IPS DF 6.9 (cell line): ENCODE measurements around the gene GOLGA1.

ENCODE experiments used
- DNase-seq: peaks from one replicate; pipeline ENCODE4 v3.0.0-alpha.2; 2013; ENCODE audit warnings: low read depth, low spot score
- H3K27ac ChIP-seq: one replicate; pipeline ENCODE4 v1.5.1; 2013; ENCODE audit warnings: low read length, control low read depth
- H3K27me3 ChIP-seq: 2 replicates; pipeline ENCODE4 v1.6.1; 2013; ENCODE audit warnings: mild to moderate bottlenecking, low read length; ENCODE audit not compliant: control insufficient read depth, insufficient read depth
- H3K36me3 ChIP-seq: 2 replicates; pipeline ENCODE4 v1.6.1; 2013; ENCODE audit warnings: low read length; ENCODE audit not compliant: control insufficient read depth, insufficient read depth
- H3K4me1 ChIP-seq: 2 replicates; pipeline ENCODE4 v1.6.1; 2013; ENCODE audit warnings: low read length; ENCODE audit not compliant: control insufficient read depth, insufficient read depth
- H3K4me3 ChIP-seq: 2 replicates; pipeline ENCODE4 v1.5.1; 2013; ENCODE audit warnings: mild to moderate bottlenecking, low read length
- H3K9me3 ChIP-seq: 2 replicates; pipeline ENCODE4 v1.6.1; 2013; ENCODE audit warnings: low read length, inconsistent platforms; ENCODE audit not compliant: control insufficient read depth, insufficient read depth
- WGBS: extraction: QIAGEN DNeasy Blood & Tissue Kit; methylation state at CpG from one replicate; pipeline ENCODE4 v1.1.7; 2013; ENCODE audit warnings: mixed read lengths, missing lambda C conversion rate; ENCODE audit not compliant: insufficient read length, insufficient coverage; 5-methylcytosine and 5-hydroxymethylcytosine counted together

Gene GOLGA1

DNA sequence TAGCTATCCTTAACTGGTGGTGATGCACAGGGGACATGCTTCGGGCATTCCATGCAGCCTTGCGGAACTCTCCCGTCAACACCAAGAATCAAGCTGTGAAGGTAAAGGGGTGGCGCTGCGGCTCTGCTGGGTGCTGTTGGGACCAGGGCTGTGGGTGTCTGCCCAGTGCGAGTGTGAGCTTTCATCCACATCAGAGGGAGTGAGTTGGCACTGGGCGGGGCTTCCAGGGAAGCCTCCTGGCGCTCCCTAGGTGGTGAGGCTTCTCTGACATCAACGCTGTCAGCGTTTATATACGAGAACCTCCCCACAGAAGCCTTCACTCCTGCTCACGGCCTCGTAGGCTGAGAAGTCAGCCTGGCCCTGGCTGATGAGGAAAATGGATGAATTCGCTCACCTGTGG is 67.2 kb downstream of the GOLGA1 start:
- Histone ChIP-seq H3K27ac (no peak overlapping the region), H3K9me3 (no peaks in the 10 kb centered on the region), H3K4me1 (peaks cover 5% of the 10 kb centered on the region; the same call in 1 of the 2 replicates), H3K27me3 (no peaks in the 10 kb centered on the region), H3K36me3 (peaks cover 26% of the 10 kb centered on the region), H3K4me3 (no peak overlapping the region)
- DNase-seq, result no peak
- WGBS, result no CpG with 5 or more reads among the region's 14 CpGs

DNA sequence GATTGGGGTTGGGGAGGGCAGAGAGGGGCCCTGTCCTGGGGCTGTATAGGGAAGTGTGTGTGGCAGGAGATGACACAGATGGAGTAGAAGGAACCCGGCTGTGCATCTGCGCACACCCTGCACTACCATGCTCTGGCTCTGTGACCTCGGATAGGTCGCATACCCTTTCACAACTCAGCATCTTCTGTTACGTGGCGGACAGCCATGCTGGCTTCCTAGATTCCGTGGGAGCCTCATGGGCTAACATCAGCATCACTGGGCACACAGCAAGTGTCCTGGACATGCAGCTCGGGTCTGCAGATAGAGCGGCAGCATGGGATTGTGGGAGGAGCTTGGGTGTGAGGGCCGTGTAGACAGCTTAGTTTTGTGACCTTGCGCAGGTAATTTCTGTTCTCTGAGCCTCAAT is 69.7 kb downstream of the GOLGA1 start:
- no peak overlapping the region for H3K4me3 ChIP-seq
- peaks cover 5% of the 10 kb centered on the region; the same call in 1 of the 2 replicates for H3K4me1 ChIP-seq
- WGBS, result no CpG with 5 or more reads among the region's 11 CpGs
- no peak for DNase-seq
- no peaks in the 10 kb centered on the region for H3K27me3 ChIP-seq
- H3K9me3 ChIP-seq, result no peaks in the 10 kb centered on the region
- peaks cover 23% of the 10 kb centered on the region; the same call in 1 of the 2 replicates for H3K36me3 ChIP-seq
- no peak overlapping the region for H3K27ac ChIP-seq

GRCh38 chr9:124870723-124871122 is 70.2 kb downstream of the GOLGA1 start:
- Histone ChIP-seq H3K36me3 (peaks cover 21% of the 10 kb centered on the region; the same call in 1 of the 2 replicates), H3K4me3 (no peak overlapping the region), H3K9me3 (no peaks in the 10 kb centered on the region), H3K27me3 (no peaks in the 10 kb centered on the region), H3K4me1 (peaks cover 5% of the 10 kb centered on the region; the same call in 1 of the 2 replicates), H3K27ac (no peak overlapping the region)
- DNase-seq, result no peak
- no CpG with 5 or more reads among the region's 6 CpGs for WGBS

DNA sequence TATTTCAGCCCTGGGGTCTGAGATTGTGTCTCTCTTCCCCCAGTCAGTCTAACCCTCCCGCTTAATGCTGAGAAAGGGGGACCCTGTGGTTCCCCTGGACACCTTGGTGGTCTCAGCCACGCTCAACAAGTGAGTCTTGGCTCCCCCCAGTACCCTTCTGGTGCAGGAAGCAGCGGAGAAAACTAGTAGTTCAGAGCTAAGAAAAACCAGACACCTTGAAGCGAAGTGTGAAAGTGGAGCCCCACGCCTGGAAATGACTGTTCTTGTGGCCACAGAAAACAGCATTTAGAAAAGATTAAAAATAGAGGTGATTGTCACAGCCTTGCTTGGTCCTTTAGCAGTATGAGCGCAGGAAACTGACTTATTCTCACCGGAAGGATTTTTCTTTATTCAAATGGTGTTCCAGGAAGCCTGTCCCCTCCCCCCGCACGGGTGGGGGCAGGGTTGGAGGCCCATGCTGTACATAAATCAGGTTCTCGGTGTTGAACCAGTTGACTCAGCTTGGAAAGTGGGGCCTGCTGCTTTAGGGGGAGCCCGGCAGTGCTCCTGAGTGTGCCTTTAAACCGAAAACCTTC is 70.8 kb downstream of the GOLGA1 start:
- Histone ChIP-seq H3K9me3 (no peaks in the 10 kb centered on the region), H3K27me3 (no peaks in the 10 kb centered on the region), H3K27ac (no peak overlapping the region), H3K4me3 (peak overlapping the region; percentile 71; the same call in 1 of the 2 replicates), H3K36me3 (peaks cover 14% of the 10 kb centered on the region; the same call in 1 of the 2 replicates), H3K4me1 (peaks cover 5% of the 10 kb centered on the region; the same call in 1 of the 2 replicates)
- no peak for DNase-seq
- no CpG with 5 or more reads among the region's 12 CpGs for WGBS

DNA sequence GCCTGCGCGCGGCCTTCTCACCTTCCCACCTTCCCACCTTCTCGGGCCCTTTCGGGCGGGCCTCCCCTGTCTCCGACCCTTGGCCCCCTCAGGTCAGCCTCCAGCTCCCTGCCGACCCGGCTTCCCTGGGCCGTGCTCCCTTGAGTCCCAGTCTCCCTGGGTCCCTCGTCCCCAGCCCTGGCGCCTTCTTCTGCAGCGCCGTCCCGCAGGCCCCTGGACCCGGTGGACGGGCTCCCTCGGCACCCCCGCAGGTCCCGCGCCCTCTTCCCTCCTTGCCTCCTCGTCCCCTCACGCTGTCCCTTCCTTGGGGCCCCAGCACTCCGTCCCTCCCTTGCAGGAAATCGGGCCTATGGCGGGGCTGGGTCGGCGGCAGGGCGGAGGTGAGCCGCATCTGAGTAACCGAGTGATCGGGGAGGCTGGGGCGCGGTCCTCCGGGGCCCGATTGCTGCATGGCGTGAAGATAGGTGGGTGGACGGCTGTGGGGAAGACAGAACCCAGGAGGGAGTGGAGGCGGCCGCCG is 71.4 kb downstream of the GOLGA1 start:
- H3K27ac ChIP-seq, result no peak overlapping the region
- DNase-seq, result no peak
- peak overlapping the region; percentile 71 for H3K4me3 ChIP-seq
- H3K4me1 ChIP-seq, result peaks cover 5% of the 10 kb centered on the region; the same call in 1 of the 2 replicates
- no peaks in the 10 kb centered on the region for H3K9me3 ChIP-seq
- whole genome bisulfite sequencing, result no CpG with 5 or more reads among the region's 41 CpGs
- H3K36me3 ChIP-seq, result peaks cover 12% of the 10 kb centered on the region; the same call in 1 of the 2 replicates
- H3K27me3 ChIP-seq, result no peaks in the 10 kb centered on the region

DNA sequence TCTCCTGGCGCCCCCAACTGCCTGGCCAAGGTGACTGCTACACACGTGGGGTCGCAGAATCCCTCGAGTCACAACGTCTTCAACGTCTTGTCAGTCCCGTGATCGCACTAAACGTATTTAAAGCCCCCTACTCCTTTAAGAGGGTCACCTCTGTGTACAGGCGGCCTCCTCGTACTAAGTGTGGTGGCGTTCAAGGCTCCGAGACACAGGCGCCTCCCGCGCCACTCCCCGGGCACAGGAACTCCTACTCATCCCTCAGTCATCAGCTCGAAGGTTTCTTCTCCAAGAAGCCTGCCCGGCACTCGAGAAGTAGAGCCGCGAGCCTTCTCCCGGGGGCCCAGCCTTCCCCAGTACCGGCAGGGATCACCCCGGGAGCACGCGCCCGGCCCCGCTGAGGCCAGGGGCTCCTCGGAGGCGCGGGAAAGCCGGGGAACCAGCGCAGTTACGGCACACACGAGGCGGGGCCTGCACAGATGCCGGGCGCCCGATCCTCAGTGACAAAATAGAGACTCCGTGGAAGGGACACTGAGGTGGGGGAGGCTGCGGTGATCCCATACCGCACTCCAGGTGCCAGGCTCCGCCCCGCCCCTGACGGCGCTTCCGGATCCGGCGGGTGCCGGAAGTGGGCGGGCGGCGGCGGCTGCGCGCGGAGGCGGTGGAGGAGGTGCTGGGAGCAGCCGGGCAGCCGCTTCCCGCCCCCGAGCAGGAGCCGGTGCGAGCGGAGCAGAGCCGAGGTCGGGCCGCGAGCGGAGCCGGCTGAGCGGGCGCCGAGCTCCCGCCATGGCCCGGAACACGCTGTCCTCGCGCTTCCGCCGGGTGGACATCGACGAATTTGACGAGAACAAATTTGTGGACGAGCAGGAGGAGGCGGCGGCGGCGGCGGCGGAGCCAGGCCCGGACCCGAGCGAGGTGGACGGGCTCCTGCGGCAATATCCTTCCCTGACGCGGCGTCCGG is 72.1 kb downstream of the GOLGA1 start:
- Histone ChIP-seq H3K27ac (no peak overlapping the region), H3K4me1 (peaks cover 5% of the 10 kb centered on the region; the same call in 1 of the 2 replicates), H3K27me3 (no peaks in the 10 kb centered on the region), H3K9me3 (no peaks in the 10 kb centered on the region), H3K4me3 (peak overlapping the region; percentile 71), H3K36me3 (peaks cover 8% of the 10 kb centered on the region; the same call in 1 of the 2 replicates)
- DNase-seq, result peak; percentile 50
- no CpG with 5 or more reads among the region's 101 CpGs for WGBS

DNA sequence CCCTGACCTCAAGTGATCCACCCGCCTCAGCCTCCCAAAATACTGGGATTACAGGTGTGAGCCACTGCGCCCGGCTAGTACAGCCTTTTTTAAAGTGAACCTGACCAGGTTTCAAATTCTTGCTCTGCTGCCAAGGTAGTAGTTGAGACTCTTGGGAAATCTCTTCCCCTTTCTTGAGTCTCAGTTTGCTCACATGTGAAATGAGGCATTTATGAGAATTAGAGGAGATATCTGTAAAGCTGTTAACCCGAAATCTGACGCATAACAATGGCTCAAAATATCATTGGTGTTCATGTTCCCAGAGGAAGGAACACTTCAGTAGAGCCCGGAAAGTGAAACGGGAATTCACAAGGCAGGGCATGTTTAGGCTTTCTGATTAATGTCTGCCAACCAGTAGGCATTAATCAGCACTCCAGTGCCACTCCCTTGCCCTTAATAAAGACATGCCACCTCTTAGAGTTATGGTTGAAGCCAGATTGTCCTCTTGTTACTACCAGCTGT is 77.5 kb downstream of the GOLGA1 start:
- H3K4me3 ChIP-seq, result no peak overlapping the region
- peaks cover 24% of the 10 kb centered on the region for H3K36me3 ChIP-seq
- no CpG with 5 or more reads among the region's 7 CpGs for WGBS
- no peaks in the 10 kb centered on the region; the same call in 1 of the 2 replicates for H3K4me1 ChIP-seq
- H3K27me3 ChIP-seq, result no peaks in the 10 kb centered on the region
- H3K27ac ChIP-seq, result no peak overlapping the region
- DNase-seq, result no peak
- no peaks in the 10 kb centered on the region for H3K9me3 ChIP-seq

- H3K4me1 ChIP-seq, result no peaks in the 10 kb centered on the region; the same call in 1 of the 2 replicates
- DNase-seq, result peak; percentile 72
- peak within 1 kb of the TSS; percentile 74 for H3K4me3 ChIP-seq
- H3K27ac ChIP-seq, result no peak within 1 kb of the TSS
- no peaks in the 10 kb centered on the region for H3K9me3 ChIP-seq
- no CpG with 5 or more reads among the region's 92 CpGs for WGBS
- H3K27me3 ChIP-seq, result no peaks in the 10 kb centered on the region
- H3K36me3 ChIP-seq, result peaks cover 38% of the 10 kb centered on the region
These were observed 79.3 kb downstream of the GOLGA1 start, which contains the start of the genes ARPC5L and RPL35 for GRCh38 chr9:124861342-124862229. Gene ARPC5L, plus strand, starts transcription at chr9:124862130. Its CDS starts 7,161 bp downstream, at chr9:124869291. Gene RPL35, minus strand, starts transcription at chr9:124861957. Its CDS starts 45 bp downstream, at chr9:124861912.

DNA sequence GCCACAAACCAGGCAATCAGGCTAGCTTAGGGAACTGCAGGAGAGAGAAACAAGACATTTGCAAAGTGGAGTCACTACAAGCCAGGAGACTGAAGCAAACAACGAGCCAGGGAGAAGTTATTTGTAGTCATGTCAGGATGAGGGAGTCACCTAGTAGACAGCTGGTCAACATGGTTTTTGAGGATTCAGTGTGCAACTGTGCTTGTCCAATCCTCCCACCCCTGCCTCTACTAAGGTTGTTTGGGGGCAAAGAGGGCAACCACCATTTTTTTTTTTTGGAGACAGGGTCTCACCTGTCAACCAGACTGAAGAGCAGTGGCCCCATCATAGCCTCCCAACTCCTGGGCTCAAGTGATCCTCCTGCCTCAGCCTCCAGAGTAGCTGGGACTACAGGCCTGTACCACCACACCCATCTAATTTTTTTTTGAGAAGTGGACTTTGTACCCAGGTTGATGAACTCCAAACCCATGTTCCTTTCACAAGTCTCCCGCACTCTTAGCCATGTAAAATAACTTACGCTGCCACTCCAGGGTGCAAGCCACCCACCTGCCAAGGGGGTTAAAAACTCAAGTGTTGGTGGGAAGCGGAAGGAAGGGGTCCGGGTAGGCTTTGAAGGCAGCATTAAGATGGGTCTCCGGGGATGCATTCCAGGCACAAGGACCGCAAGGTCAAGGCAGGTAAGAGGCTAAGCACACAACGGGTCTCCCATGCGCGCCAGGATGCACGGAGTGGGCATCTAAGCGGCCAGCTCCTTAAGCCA is 80.1 kb downstream of the GOLGA1 start:
- no peak overlapping the region for H3K27ac ChIP-seq
- no peaks in the 10 kb centered on the region for H3K27me3 ChIP-seq
- no CpG with 5 or more reads among the region's 12 CpGs for whole genome bisulfite sequencing
- no peaks in the 10 kb centered on the region; the same call in 1 of the 2 replicates for H3K4me1 ChIP-seq
- no peaks in the 10 kb centered on the region for H3K9me3 ChIP-seq
- no peak for DNase-seq
- peaks cover 38% of the 10 kb centered on the region for H3K36me3 ChIP-seq
- H3K4me3 ChIP-seq, result peak overlapping the region; percentile 74
